HEK293 (cell line): Measurements from ENCODE around the gene MLLT3.

Experiments
- CTCF ChIA-PET: fragments of 350-600 bp; formaldehyde crosslinking; extraction: SDS; loops from one replicate; lab custom pipeline; 2021; ENCODE audit warnings: antibody characterized with exemption; lab: Yijun Ruan, JAX
- POLR2A ChIA-PET: fragments of 300-600 bp; formaldehyde crosslinking; extraction: SDS; loops from one replicate; lab custom pipeline; 2020; ENCODE audit warnings: antibody characterized with exemption, inconsistent platforms; lab: Yijun Ruan, JAX
- H3K27ac ChIP-seq: fragments of 200-500 bp; sonication (Bioruptor generic); 2 replicates; pipeline ENCODE4 v1.5.1; 2014; ENCODE audit warnings: low read depth, low read length, control low read depth, inconsistent platforms; ENCODE audit errors: extremely low read depth
- H3K36me3 ChIP-seq, 2 experiments: fragments of 200-500 bp in 1 of 2; sonication (Bioruptor generic) in 1 of 2; 1 replicate in 1 of 2; 2 replicates in 1 of 2; pipeline ENCODE4 v1.5.1; 2014 to 2017; ENCODE audit warnings: inconsistent platforms in 2 of 2, low read length in 2 of 2; ENCODE audit not compliant: control insufficient read depth in 2 of 2, insufficient read depth in 1 of 2
- H3K4me1 ChIP-seq: fragments of 200-500 bp; sonication (Bioruptor generic); 2 replicates; pipeline ENCODE4 v1.5.1; 2014; ENCODE audit warnings: mild to moderate bottlenecking, low read length, inconsistent platforms; ENCODE audit not compliant: control insufficient read depth, insufficient read depth
- H3K4me3 ChIP-seq: 2 replicates; pipeline ENCODE4 v1.5.1; 2011; ENCODE audit warnings: low read depth, mild to moderate bottlenecking, control low read depth, low read length, moderate library complexity
- H3K9me3 ChIP-seq: fragments of 200-500 bp; sonication (Bioruptor generic); 2 replicates; pipeline ENCODE4 v1.5.1; 2014; ENCODE audit warnings: low read depth, low read length, inconsistent platforms; ENCODE audit not compliant: control insufficient read depth, insufficient read depth
- HOXC10 ChIP-seq: sonication (generic); formaldehyde crosslinking; IDR thresholded peaks from 2 replicates; pipeline ENCODE4 v1.8.1; 2023; ENCODE audit warnings: mild to moderate bottlenecking, missing genetic modification reagents
- HOXD13 ChIP-seq: sonication (generic); formaldehyde crosslinking; IDR thresholded peaks from 2 replicates; pipeline ENCODE4 v1.8.0; 2022; ENCODE audit warnings: missing genetic modification reagents, borderline replicate concordance
- MYNN ChIP-seq: fragments of 450-650 bp; formaldehyde crosslinking; IDR thresholded peaks from 2 replicates; pipeline ENCODE4 v1.5.1; 2016; ENCODE audit warnings: missing biosample characterization, missing genetic modification characterization, borderline replicate concordance
- REPIN1 ChIP-seq: fragments of 450-650 bp; formaldehyde crosslinking; IDR thresholded peaks from 2 replicates; pipeline ENCODE4 v1.5.1; 2017; ENCODE audit warnings: missing biosample characterization, missing genetic modification characterization, low read depth
- REST ChIP-seq: fragments of 450-650 bp; formaldehyde crosslinking; IDR thresholded peaks from 2 replicates; pipeline ENCODE4 v1.5.1; 2016; ENCODE audit warnings: missing biosample characterization, missing genetic modification characterization
- SCRT1 ChIP-seq: fragments of 450-650 bp; formaldehyde crosslinking; IDR thresholded peaks from 2 replicates; pipeline ENCODE4 v1.5.1; 2016; ENCODE audit warnings: missing biosample characterization, missing genetic modification characterization, borderline replicate concordance
- ZFP3 ChIP-seq: fragments of 450-650 bp; formaldehyde crosslinking; IDR thresholded peaks from 2 replicates; pipeline ENCODE4 v1.5.1; 2016; ENCODE audit warnings: low read depth, missing biosample characterization, missing genetic modification characterization
- ZFP37 ChIP-seq: fragments of 450-650 bp; formaldehyde crosslinking; IDR thresholded peaks from 2 replicates; pipeline ENCODE4 v1.5.1; 2016; ENCODE audit warnings: missing biosample characterization, missing genetic modification characterization
- ZNF146 ChIP-seq: fragments of 450-650 bp; formaldehyde crosslinking; IDR thresholded peaks from 2 replicates; pipeline ENCODE4 v1.5.1; 2016; ENCODE audit warnings: missing biosample characterization, missing genetic modification characterization
- ZNF223 ChIP-seq: fragments of 450-650 bp; formaldehyde crosslinking; IDR thresholded peaks from 2 replicates; pipeline ENCODE4 v1.5.1; 2016; ENCODE audit warnings: missing biosample characterization, missing genetic modification characterization
- ZNF266 ChIP-seq: fragments of 450-650 bp; formaldehyde crosslinking; IDR thresholded peaks from 2 replicates; pipeline ENCODE4 v1.5.1; 2016; ENCODE audit warnings: missing biosample characterization, missing genetic modification characterization, low read depth
- ZNF350 ChIP-seq: fragments of 450-650 bp; formaldehyde crosslinking; IDR thresholded peaks from 2 replicates; pipeline ENCODE4 v1.5.0; 2017; ENCODE audit warnings: missing biosample characterization, mild to moderate bottlenecking, missing genetic modification characterization
- ZNF391 ChIP-seq: fragments of 450-650 bp; formaldehyde crosslinking; IDR thresholded peaks from 2 replicates; pipeline ENCODE4 v1.5.1; 2016; ENCODE audit warnings: low read depth, missing biosample characterization, missing genetic modification characterization, borderline replicate concordance
- ZNF426 ChIP-seq: fragments of 450-650 bp; formaldehyde crosslinking; IDR thresholded peaks from 2 replicates; pipeline ENCODE4 v1.5.1; 2017; ENCODE audit warnings: missing biosample characterization, missing genetic modification characterization, mild to moderate bottlenecking, inconsistent platforms, moderate library complexity
- ZNF449 ChIP-seq: fragments of 450-650 bp; formaldehyde crosslinking; IDR thresholded peaks from 2 replicates; pipeline ENCODE4 v1.5.1; 2017; ENCODE audit warnings: missing biosample characterization, mild to moderate bottlenecking, missing genetic modification characterization, moderate library complexity
- ZNF518A ChIP-seq: fragments of 450-650 bp; formaldehyde crosslinking; conservative IDR thresholded peaks from 2 replicates; pipeline ENCODE4 v1.5.1; 2016; ENCODE audit warnings: low read depth, missing biosample characterization, missing genetic modification characterization
- ZNF560 ChIP-seq: fragments of 450-650 bp; formaldehyde crosslinking; IDR thresholded peaks from 2 replicates; pipeline ENCODE4 v1.5.1; 2017; ENCODE audit warnings: missing biosample characterization, missing genetic modification characterization, borderline replicate concordance
- ZNF660 ChIP-seq: fragments of 450-650 bp; IDR thresholded peaks from 2 replicates; pipeline ENCODE4 v1.5.1; 2018; ENCODE audit warnings: missing biosample characterization, mild to moderate bottlenecking, missing genetic modification characterization
- ZSCAN18 ChIP-seq: fragments of 450-650 bp; formaldehyde crosslinking; IDR thresholded peaks from 2 replicates; pipeline ENCODE4 v1.5.1; 2016; ENCODE audit warnings: missing biosample characterization, missing genetic modification characterization
- ZSCAN30 ChIP-seq: fragments of 450-650 bp; IDR thresholded peaks from 2 replicates; pipeline ENCODE4 v1.5.1; 2018; ENCODE audit warnings: missing biosample characterization, mild to moderate bottlenecking, missing genetic modification characterization, moderate library complexity

The MLLT3 gene

GRCh38 chr9:20297646-20298084, 324.6 kb downstream of the MLLT3 start:
- H3K36me3 ChIP-seq, result no peaks in the 10 kb centered on the region
- no peak overlapping the region for H3K4me3 ChIP-seq
- TF ChIP-seq ZNF350 (tag by site-specific recombination), result no peak
- TF ChIP-seq MYNN (tag by site-specific recombination), result no peak
- no peak for TF ChIP-seq ZNF146 (tag by site-specific recombination)
- TF ChIP-seq REST, result no peak
- no peak for TF ChIP-seq REPIN1
- TF ChIP-seq ZNF518A (tag by site-specific recombination), result no peak
- no peak for TF ChIP-seq ZSCAN18 (tag by site-specific recombination)
- TF ChIP-seq ZSCAN30, result no peak
- no peak for TF ChIP-seq ZNF449
- no peak for TF ChIP-seq ZNF660 (tag by site-specific recombination)
- TF ChIP-seq HOXC10, result no peak
- no peak for TF ChIP-seq HOXD13
- TF ChIP-seq ZNF426, result no peak
- no peak for TF ChIP-seq SCRT1 (tag by site-specific recombination)
- no peak for TF ChIP-seq ZFP37 (tag by site-specific recombination)
- no peak for TF ChIP-seq ZNF391
- no peak for TF ChIP-seq ZNF266 (tag by site-specific recombination)
- no peak for TF ChIP-seq ZNF560
- TF ChIP-seq ZFP3 (tag by site-specific recombination), result no peak
- no peak for TF ChIP-seq ZNF223
- ChIA-PET CTCF (no interaction called here), POLR2A (no interaction called here)
- no peak overlapping the region for H3K27ac ChIP-seq
- H3K9me3 ChIP-seq, result no peaks in the 10 kb centered on the region
- no peaks in the 10 kb centered on the region for H3K4me1 ChIP-seq
